Measurements from ENCODE around the gene PPP3R2. TPM values are rescaled to one million over a fixed set of nuclear protein-coding genes. Genes with fewer than 3 reads are reported as not detected.

PPP3R2 gene
- total and polyA plus RNA-seq, 2 experiments from 2014 or later, result not detected

- TF ChIP-seq, protein P1, sequence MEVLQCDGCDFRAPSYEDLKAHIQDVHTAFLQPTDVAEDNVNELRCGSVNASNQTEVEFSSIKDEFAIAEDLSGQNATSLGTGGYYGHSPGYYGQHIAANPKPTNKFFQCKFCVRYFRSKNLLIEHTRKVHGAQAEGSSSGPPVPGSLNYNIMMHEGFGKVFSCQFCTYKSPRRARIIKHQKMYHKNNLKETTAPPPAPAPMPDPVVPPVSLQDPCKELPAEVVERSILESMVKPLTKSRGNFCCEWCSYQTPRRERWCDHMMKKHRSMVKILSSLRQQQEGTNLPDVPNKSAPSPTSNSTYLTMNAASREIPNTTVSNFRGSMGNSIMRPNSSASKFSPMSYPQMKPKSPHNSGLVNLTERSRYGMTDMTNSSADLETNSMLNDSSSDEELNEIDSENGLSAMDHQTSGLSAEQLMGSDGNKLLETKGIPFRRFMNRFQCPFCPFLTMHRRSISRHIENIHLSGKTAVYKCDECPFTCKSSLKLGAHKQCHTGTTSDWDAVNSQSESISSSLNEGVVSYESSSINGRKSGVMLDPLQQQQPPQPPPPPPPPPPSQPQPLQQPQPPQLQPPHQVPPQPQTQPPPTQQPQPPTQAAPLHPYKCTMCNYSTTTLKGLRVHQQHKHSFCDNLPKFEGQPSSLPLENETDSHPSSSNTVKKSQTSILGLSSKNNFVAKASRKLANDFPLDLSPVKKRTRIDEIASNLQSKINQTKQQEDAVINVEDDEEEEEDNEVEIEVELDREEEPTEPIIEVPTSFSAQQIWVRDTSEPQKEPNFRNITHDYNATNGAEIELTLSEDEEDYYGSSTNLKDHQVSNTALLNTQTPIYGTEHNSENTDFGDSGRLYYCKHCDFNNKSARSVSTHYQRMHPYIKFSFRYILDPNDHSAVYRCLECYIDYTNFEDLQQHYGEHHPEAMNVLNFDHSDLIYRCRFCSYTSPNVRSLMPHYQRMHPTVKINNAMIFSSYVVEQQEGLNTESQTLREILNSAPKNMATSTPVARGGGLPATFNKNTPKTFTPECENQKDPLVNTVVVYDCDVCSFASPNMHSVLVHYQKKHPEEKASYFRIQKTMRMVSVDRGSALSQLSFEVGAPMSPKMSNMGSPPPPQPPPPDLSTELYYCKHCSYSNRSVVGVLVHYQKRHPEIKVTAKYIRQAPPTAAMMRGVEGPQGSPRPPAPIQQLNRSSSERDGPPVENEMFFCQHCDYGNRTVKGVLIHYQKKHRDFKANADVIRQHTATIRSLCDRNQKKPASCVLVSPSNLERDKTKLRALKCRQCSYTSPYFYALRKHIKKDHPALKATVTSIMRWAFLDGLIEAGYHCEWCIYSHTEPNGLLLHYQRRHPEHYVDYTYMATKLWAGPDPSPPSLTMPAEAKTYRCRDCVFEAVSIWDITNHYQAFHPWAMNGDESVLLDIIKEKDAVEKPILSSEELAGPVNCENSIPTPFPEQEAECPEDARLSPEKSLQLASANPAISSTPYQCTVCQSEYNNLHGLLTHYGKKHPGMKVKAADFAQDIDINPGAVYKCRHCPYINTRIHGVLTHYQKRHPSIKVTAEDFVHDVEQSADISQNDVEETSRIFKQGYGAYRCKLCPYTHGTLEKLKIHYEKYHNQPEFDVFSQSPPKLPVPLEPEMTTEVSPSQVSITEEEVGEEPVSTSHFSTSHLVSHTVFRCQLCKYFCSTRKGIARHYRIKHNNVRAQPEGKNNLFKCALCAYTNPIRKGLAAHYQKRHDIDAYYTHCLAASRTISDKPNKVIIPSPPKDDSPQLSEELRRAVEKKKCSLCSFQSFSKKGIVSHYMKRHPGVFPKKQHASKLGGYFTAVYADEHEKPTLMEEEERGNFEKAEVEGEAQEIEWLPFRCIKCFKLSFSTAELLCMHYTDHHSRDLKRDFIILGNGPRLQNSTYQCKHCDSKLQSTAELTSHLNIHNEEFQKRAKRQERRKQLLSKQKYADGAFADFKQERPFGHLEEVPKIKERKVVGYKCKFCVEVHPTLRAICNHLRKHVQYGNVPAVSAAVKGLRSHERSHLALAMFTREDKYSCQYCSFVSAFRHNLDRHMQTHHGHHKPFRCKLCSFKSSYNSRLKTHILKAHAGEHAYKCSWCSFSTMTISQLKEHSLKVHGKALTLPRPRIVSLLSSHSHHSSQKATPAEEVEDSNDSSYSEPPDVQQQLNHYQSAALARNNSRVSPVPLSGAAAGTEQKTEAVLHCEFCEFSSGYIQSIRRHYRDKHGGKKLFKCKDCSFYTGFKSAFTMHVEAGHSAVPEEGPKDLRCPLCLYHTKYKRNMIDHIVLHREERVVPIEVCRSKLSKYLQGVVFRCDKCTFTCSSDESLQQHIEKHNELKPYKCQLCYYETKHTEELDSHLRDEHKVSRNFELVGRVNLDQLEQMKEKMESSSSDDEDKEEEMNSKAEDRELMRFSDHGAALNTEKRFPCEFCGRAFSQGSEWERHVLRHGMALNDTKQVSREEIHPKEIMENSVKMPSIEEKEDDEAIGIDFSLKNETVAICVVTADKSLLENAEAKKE (CRISPR knock-in tag; IDR thresholded peaks at IDR 0.05), result no peak
- TF ChIP-seq NANOG (IDR thresholded peaks at IDR 0.05; ENCODE audit: borderline replicate concordance) (no peak), JUNB (IDR thresholded peaks at IDR 0.05; ENCODE audit: unreplicated experiment) (no peak), EZH2 (IDR thresholded peaks at IDR 0.05; ENCODE audit: low read depth, unreplicated experiment) (no peak), ZNF331 (CRISPR knock-in tag; IDR thresholded peaks at IDR 0.05; ENCODE audit: low read depth) (no peak)
- TF ChIP-seq, protein P2, sequence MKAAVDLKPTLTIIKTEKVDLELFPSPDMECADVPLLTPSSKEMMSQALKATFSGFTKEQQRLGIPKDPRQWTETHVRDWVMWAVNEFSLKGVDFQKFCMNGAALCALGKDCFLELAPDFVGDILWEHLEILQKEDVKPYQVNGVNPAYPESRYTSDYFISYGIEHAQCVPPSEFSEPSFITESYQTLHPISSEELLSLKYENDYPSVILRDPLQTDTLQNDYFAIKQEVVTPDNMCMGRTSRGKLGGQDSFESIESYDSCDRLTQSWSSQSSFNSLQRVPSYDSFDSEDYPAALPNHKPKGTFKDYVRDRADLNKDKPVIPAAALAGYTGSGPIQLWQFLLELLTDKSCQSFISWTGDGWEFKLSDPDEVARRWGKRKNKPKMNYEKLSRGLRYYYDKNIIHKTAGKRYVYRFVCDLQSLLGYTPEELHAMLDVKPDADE (IDR thresholded peaks at IDR 0.05), result no peak
- TF ChIP-seq, protein P3, sequence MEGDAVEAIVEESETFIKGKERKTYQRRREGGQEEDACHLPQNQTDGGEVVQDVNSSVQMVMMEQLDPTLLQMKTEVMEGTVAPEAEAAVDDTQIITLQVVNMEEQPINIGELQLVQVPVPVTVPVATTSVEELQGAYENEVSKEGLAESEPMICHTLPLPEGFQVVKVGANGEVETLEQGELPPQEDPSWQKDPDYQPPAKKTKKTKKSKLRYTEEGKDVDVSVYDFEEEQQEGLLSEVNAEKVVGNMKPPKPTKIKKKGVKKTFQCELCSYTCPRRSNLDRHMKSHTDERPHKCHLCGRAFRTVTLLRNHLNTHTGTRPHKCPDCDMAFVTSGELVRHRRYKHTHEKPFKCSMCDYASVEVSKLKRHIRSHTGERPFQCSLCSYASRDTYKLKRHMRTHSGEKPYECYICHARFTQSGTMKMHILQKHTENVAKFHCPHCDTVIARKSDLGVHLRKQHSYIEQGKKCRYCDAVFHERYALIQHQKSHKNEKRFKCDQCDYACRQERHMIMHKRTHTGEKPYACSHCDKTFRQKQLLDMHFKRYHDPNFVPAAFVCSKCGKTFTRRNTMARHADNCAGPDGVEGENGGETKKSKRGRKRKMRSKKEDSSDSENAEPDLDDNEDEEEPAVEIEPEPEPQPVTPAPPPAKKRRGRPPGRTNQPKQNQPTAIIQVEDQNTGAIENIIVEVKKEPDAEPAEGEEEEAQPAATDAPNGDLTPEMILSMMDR (conservative IDR thresholded peaks at IDR 0.05; ENCODE audit: low read depth in 2 of 2), result no peak
These were observed 14.8 kb downstream of the PPP3R2 start (continued) for GRCh38 chr9:101579711-101580545.
